Activated CD8-positive, alpha-beta memory T cell treated with anti-CD3 and anti-CD28 coated beads, Interleukin-2, amount 50 U/mL, for 24 hours (primary cell): ENCODE results near the gene PIK3C2G.

Experiments
- DNase-seq: peaks from one replicate; pipeline ENCODE4 v3.0.0-alpha.2; 2020; ENCODE audit errors: extremely low read depth

Gene PIK3C2G

GRCh38 chr12:18419311-18419710 is 158.0 kb downstream of the PIK3C2G start:
- no peak for DNase-seq

GRCh38 chr12:18421867-18422266 is 160.5 kb downstream of the PIK3C2G start:
- DNase-seq: no peak

GRCh38 chr12:18422871-18423270 is 161.6 kb downstream of the PIK3C2G start:
- DNase-seq: no peak

- DNase-seq: no peak
These were observed 163.5 kb downstream of the PIK3C2G start for GRCh38 chr12:18424857-18425256.

- no peak for DNase-seq
These were observed 166.2 kb downstream of the PIK3C2G start for GRCh38 chr12:18427520-18427919.

GRCh38 chr12:18428416-18428815 is 167.1 kb downstream of the PIK3C2G start:
- DNase-seq: no peak

GRCh38 chr12:18429366-18429765 is 168.0 kb downstream of the PIK3C2G start:
- no peak for DNase-seq

- DNase-seq: no peak
These were observed 169.2 kb downstream of the PIK3C2G start for GRCh38 chr12:18430425-18431048.

GRCh38 chr12:18431771-18432170 is 170.5 kb downstream of the PIK3C2G start:
- DNase-seq: no peak

GRCh38 chr12:18432206-18432605 is 170.9 kb downstream of the PIK3C2G start:
- no peak for DNase-seq

- DNase-seq: no peak
These were observed 174.9 kb downstream of the PIK3C2G start for GRCh38 chr12:18436170-18436569.

- no peak for DNase-seq
These were observed 178.2 kb downstream of the PIK3C2G start for GRCh38 chr12:18439541-18439940.

- no peak for DNase-seq
These were observed 182.6 kb downstream of the PIK3C2G start for GRCh38 chr12:18443768-18444437.

GRCh38 chr12:18446061-18446644 is 184.8 kb downstream of the PIK3C2G start:
- DNase-seq: no peak

- DNase-seq: no peak
These were observed 193.0 kb downstream of the PIK3C2G start for GRCh38 chr12:18454330-18454729.

GRCh38 chr12:18456344-18456743 is 195.0 kb downstream of the PIK3C2G start:
- no peak for DNase-seq

GRCh38 chr12:18457362-18457761 is 196.0 kb downstream of the PIK3C2G start:
- DNase-seq: no peak

- DNase-seq: no peak
These were observed 200.4 kb downstream of the PIK3C2G start for GRCh38 chr12:18461758-18462157.

- no peak for DNase-seq
These were observed 201.1 kb downstream of the PIK3C2G start for GRCh38 chr12:18462442-18462841.

- DNase-seq: no peak
These were observed 206.4 kb downstream of the PIK3C2G start for GRCh38 chr12:18467620-18468245.

- DNase-seq: no peak
These were observed 207.1 kb downstream of the PIK3C2G start for GRCh38 chr12:18468246-18469075.

- no peak for DNase-seq
These were observed 208.9 kb downstream of the PIK3C2G start for GRCh38 chr12:18470251-18470650.
